ENCODE results near the gene CCDC39.
"Not testable (repeated sequence)": the region's sequence is repeated elsewhere in the genome, so short reads cannot be mapped to it uniquely, and the experiment has no call there.

Gene CCDC39

DNA sequence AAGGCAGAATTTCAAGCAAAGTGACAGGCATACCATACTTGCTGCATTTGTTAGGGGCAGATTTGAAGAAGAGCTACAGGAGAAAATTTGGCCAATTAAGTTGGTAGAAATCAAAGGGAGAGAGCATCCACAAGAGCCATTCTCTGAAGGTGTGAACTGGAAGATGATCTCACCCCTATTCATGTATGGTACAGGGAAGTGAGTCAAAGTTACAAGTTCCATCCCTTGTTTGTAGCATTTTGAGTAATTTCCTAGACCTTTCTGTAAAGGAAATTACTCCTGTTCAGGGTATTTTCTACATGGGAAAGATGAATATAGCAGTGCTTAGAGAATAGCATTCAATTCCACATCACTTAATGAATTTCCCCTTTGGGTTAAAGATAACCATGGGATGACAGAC is 48.9 kb downstream of the CCDC39 start:
- in situ Hi-C loops (cut with MboI; ENCODE audit: low pct_unique_long_range_greater_than_20kb, low sequenced_read_pairs): no loop called here
- DNase-seq: no peak

DNA sequence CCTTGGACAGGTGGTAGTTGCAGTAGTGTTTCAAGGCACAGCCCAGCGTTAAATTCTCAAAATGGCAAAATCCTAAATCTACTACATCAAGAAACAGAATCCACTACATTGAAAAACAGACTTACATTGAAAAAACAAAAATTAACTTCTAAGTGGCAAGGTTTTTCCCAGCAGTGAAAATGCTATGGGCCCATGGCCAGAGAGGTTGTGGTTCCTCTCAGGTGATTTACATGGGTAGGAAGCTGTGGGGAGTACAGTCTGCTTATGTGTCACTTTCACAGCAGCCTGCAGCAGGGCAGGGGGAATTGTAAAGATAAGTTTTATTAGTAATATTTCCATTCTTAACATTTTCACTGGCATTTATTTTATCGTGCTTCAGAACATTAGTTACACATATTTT is 52.4 kb downstream of the CCDC39 start:
- in situ Hi-C loops (cut with MboI; ENCODE audit: low pct_unique_long_range_greater_than_20kb, low sequenced_read_pairs): no loop called here
- DNase-seq: no peak

DNA sequence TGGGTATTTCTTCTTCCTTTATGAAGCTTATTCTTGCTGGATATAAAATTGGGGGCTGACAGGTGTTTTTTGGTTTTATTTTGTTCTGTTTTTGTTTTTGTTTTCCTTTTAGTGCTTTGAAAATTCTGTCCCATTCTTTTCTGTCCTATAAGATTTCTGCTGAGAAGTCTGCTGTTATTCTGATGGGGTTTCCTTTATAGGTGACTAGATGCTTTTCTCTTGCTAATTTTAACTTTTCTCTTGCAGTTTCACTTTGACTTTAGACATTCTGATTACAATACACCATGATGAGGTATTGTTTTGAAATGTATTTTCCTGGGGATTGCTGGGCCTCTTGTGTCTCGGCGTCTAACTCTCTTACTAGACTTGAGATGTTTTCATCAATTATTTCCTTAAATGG is 54.6 kb downstream of the CCDC39 start:
- in situ Hi-C loops (cut with MboI; ENCODE audit: low pct_unique_long_range_greater_than_20kb, low sequenced_read_pairs): no loop called here
- no peak for DNase-seq

DNA sequence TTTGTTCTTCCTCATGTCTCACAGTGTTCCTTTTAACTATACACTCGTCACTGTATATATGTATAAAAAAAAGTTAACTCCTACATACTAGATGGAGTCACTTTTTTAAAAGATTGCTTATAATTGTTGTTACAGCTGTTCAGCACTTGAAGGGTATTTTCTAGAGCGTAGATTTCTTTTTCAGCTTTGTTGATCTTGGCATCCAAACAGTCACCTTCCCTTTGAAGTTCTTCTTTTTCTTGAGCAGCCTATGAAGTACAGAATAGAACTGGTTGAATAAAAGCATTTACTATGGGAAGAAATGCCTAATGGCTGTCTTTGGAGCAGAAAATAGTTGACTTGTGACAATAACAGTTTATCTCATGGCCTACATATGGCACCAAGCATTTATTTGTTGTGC is 59.6 kb downstream of the CCDC39 start:
- no peak for DNase-seq
- in situ Hi-C loops (cut with MboI; ENCODE audit: low pct_unique_long_range_greater_than_20kb, low sequenced_read_pairs): no loop called here

DNA sequence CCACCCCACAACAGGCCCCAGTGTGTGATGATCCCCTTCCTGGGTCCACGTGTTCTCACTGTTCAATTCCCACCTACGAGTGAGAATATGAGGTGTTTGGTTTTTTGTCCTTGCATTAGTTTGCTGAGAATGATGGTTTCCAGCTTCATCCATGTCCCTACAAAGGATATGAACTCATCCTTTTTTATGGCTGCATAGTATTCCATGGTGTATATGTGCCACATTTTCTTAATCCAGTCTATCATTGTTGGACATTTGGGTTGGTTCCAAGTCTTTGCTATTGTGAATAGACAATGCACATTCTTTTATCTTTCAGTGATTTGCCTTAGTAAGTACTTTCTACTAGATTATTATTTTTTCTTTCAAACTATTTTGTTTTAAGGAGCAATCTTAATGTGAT is 60.7 kb downstream of the CCDC39 start:
- DNase-seq; in situ Hi-C loops (cut with MboI; ENCODE audit: low pct_unique_long_range_greater_than_20kb, low sequenced_read_pairs): not testable (repeated sequence)

DNA sequence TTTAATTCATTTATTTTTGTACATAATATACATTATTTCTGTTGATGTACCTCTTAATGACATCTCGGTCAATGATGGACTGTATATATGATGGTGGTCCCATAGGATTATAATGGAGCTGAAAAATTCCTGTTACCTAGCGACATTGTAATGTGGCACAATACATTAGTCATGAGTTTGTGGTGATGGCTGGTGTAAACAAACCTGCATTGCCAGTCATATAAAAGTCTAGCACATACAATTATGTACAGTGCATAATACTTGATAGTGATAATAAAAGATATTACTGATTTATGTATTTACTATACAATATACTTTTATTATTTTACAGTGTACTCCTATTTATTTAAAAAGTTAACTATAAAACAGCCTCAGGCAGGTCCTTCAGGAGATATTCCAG is 62.2 kb downstream of the CCDC39 start:
- no peak for DNase-seq
- in situ Hi-C loops (cut with MboI; ENCODE audit: low pct_unique_long_range_greater_than_20kb, low sequenced_read_pairs): no loop called here

DNA sequence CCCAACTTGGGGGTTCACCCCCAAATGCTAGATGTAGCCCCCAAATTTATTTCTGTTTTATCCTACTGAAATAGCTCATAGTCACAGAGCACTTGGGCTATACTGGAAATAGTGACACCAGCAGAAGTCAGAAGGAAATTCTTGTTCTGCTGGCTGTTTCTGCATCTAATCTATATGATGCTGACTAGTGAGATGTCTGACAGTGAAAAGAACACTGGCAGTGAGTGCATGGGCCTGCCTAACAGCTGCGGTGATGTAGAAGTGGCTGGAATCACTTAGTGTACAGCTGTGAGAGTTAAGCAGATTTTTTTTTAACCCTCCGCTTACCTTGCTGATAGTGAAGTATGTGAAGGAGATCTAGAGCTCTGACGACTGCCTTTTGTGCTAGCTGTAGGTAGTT is 63.3 kb downstream of the CCDC39 start:
- DNase-seq: no peak
- in situ Hi-C loops (cut with MboI; ENCODE audit: low pct_unique_long_range_greater_than_20kb, low sequenced_read_pairs): no loop called here

DNA sequence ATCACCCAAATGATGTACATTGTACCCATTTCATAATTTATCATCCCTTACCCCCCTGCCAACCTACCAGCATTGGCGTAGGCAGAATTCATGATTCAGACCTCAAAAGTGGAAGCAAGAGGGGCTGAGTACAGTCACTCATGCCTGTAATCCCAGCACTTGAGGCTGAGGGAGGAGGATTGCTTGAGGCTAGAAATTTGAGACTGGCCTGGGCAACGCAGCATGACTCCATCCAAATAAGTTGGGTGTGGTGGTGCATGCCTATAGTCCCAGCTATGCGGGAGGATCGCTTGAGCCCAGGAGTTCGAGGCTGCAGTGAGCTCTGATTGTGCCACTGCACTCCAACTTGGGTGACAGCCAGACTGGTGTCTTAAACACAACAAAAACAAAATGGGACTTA is 66.9 kb downstream of the CCDC39 start:
- in situ Hi-C loops (cut with MboI; ENCODE audit: low pct_unique_long_range_greater_than_20kb, low sequenced_read_pairs): no loop called here
- DNase-seq: no peak

DNA sequence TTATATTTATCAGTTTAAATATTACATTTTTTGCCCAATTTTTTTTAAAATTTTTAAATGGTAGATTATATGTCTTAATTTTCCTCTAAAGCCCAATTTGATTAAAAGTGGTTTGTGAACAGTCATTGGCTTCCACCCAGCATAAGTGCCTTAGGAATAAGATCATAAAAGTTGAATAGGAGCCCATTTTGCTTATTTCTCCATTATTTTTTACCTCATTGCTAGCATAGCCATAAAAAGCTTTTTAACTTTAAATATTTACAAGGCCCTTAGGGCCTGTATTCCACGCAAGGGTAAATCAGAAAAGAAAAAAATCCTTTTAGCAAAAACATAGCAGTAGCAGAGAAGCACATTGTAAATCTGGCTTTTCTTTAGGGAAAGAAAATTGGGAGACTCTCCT is 68.3 kb downstream of the CCDC39 start:
- in situ Hi-C loops (cut with MboI; ENCODE audit: low pct_unique_long_range_greater_than_20kb, low sequenced_read_pairs): no loop called here

DNA sequence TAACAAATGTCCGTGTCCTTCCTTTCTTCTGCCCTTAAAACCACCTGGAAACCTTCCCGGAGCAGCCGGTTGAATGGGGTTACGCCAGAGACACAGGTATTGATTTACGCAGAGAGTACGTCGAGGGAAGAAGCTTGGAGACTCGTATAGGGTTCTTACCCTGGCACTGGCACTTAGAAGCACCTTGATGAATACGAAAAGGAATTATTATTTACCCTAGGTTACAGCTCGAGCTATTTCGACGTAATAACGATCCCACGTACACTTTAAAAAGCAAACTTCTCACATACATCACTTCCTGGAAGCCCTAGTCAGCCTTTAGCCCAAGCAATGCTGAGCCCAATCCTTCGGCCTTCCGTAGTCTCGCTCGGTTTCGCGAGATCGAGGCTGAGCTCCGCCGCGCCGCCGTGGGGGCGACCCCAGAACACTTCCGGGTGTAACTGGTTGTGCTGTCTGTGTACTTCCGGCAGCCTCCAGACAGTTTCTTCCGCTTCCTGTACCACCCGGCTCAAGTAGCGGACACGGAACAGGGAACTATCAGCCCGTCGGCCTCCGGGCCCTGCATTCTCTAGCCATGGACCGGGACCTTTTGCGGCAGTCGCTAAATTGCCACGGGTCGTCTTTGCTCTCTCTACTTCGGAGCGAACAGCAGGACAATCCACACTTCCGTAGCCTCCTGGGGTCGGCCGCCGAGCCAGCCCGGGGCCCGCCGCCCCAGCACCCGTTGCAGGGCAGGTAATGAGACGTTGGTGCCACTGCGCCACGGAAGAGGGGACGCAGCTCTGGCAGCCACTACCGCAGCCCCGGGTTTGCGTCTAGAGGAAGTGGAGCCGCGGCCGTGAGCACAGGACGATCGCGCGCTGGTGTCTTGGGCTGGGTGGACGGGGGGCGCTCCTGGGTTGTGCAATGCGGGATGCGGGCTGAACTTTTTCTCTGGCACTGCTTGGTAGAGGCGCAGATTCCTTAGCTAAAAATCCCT is 77.3 kb downstream of the CCDC39 start, which contains the start of gene TTC14:
TTC14 (plus strand) TSS at position 476 of the 979 bp plus-strand sequence; CDS start at position 575, 99 bp downstream.
- in situ Hi-C loops (cut with MboI; ENCODE audit: low pct_unique_long_range_greater_than_20kb, low sequenced_read_pairs): no loop called here
- DNase-seq: peak; percentile 91

More for the DNA sequence above, 68.3 kb downstream of the CCDC39 start:
- DNase-seq: no peak

DNA sequence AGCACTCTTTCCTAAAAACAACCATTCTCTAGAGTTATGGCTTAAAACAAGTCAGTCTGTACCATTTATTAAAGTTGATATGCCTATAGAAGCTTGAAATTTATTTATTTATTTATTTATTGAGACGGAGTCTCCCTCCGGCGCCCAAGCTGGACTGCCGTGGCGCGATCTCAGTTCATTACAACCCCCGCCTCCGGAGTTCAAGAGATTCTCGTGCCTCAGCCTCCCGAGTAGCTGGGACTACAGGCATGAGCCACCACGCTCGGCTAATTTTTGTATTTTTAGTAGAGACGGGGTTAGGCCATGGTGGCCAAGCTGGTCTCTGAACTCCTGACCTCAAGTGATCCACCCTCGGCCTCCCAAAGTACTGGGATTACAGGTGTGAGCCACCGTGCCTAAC is 78.8 kb downstream of the CCDC39 start:
- no peak for DNase-seq
- in situ Hi-C loops (cut with MboI; ENCODE audit: low pct_unique_long_range_greater_than_20kb, low sequenced_read_pairs): no loop called here

DNA sequence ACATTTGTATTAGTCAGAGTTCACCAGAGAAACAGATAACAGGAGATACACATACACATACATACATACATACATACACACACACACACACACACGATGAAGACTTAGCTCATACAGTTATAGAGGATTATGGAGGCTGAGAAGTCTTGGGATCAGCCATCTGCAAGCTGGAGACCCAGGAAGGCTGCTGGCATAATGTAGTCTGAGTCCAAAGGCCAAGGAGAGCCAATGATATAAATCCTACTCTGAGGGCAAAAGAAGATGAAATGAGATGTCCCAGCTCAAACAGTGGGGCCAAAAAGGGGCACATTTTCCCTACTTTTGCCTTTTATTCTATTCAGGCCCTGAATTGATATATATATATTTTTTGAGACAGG is 83.7 kb downstream of the CCDC39 start:
- in situ Hi-C loops (cut with MboI; ENCODE audit: low pct_unique_long_range_greater_than_20kb, low sequenced_read_pairs): no loop called here
- DNase-seq: no peak

DNA sequence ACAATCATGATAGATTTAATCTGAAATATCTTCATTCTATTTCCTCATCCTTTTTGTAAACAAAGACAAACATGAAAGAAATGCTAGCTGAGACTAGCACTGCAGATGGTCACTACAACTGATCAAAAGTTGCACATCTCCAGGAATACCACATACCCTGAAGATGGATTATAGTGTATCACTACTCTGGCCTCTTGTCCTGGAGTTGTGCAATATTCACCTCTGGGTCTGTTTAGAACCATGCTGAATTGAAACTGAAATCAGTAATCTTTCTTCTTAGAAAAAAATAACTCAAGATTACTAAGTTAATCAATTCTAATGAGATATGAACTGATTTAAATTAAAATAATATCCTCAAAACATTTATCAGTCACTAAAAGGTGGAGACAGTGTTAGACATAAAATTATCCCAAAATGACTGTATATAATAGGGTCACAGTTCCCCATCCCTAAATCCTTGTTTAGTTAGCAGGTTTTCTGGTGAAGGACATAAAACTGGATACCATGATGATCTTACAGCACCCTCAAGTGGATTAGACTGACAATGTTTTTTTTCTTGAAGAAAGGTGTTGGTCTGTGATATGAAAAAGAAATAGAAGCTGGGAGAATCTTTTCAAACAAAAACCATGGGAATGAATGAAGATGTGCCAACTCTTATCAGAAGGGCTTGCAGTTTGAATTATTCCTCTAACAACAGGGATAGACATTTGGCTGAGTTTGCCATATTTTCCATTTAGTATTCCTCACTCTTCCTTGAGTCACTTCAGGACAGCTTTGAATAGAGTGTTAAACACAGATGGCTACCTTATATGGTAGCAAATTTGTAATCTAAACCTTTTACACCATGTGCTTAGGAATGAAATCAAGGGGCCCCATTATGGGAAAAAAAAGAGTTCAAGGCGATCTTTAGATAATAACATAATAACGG is 84.4 kb downstream of the CCDC39 start:
- in situ Hi-C loops (cut with MboI; ENCODE audit: low pct_unique_long_range_greater_than_20kb, low sequenced_read_pairs): no loop called here
- DNase-seq: peak; percentile 46

DNA sequence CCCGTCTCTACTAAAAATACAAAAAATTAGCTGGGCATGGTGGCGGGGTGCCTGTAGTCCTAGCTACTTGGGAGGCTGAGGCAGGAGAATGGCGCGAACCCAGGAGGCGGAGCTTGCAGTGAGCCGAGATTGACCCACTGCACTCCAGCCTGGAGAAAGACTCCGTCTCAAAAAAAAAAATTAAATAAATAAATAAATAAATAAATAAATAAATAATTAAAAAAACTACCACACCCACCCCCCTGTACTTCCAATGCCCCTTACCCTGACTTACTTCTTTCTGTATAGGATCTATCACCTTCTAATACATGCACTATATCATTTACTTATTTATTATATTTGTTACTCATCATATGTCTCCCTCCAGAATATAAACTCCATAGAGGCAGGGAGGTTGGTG is 85.7 kb downstream of the CCDC39 start:
- DNase-seq; in situ Hi-C loops (cut with MboI; ENCODE audit: low pct_unique_long_range_greater_than_20kb, low sequenced_read_pairs): not testable (repeated sequence)

DNA sequence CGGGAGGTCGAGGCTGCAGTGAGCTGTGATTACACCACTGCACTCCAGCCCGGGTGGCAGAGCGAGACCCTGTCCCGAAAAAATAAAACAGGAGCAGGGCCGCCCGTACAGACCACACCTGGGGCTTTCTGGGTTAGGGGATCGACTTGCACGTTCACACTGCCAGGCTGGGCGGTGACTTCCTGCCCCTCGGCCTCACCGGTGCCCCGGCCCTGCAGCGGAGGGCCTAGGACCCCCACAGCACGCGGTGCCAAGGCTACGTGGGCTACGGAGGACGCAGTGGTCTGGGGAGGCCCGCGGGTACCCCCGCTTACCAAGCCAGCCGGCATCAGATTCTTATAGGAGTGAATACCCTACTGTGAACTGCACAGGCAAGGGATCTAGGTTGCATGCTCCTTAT is 88.9 kb downstream of the CCDC39 start:
- no peak for DNase-seq
- in situ Hi-C loops (cut with MboI; ENCODE audit: low pct_unique_long_range_greater_than_20kb, low sequenced_read_pairs): no loop called here

DNA sequence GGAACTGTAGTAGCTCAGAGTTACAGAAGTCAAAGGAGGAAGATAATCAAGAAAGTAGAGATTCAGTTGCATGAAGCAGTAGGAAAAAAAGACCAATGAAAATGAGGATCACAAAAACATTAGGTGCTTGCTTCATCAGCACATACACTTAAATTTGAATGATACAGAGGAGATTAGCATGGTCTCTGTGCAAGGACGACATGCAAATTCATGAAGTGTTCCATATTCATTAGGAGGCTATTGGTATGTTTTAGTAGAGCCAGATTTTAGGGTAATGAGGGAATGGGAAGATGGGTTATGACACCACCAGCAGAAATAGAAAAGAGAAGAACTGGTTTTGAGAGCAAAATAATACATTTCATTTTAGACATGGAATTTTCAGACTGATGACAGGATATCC is 98.4 kb downstream of the CCDC39 start:
- in situ Hi-C loops (cut with MboI; ENCODE audit: low pct_unique_long_range_greater_than_20kb, low sequenced_read_pairs): no loop called here
- no peak for DNase-seq

DNA sequence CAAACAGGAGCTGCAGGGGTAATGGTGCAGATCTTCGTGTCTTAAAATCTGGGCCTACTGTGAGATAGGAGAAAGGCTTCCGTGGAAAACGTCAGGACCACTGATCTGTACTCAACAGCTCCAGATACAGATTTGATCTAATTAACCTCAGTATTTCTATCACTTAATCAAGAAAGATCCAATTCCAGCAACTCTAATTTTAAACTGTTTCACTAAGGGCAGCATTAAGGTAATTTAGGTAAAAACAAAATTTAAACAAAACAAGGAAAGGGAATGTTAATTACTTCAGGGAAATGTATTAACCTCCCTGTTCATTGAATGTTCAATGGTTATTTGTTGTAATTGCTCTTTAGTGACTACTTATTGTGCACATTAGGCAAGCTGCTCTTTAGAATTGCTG is 103.7 kb downstream of the CCDC39 start:
- no peak for DNase-seq
- in situ Hi-C loops (cut with MboI; ENCODE audit: low pct_unique_long_range_greater_than_20kb, low sequenced_read_pairs): no loop called here

DNA sequence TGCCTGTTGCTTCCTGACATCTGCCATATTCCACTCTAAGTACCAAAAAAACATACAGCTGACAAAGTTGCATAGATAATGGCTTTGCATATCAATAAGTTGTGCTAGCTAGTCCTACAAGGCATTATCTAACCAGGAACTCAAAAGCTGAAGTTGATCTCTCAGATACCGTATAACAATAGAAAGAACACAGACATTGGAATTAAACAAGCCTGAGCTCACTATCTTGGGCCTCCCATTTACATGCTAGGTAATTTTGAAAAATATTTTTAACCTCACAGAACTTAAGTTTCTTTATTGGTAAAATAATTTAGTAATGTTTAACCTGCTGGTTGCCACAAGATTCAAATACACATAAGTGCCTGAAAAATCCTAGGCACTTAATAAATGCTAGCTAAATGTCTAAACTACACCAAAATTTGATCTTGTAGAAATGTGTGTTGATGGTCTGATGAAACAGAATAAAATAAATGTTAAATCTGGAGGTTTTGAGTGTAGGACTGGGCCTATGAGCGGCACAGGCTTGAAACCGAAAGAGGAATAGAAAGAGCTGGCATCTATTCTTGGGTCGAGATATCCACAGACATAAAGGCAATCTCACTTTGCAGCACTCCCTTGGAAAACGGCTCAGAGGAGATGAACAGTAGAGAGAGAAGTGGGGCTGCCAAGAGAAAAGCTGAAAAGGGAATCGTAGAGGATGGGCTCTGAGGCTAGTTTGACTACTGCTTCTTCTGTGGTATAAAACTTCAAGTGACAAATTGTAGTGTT is 107.3 kb downstream of the CCDC39 start:
- in situ Hi-C loops (cut with MboI; ENCODE audit: low pct_unique_long_range_greater_than_20kb, low sequenced_read_pairs): no loop called here
- no peak for DNase-seq

DNA sequence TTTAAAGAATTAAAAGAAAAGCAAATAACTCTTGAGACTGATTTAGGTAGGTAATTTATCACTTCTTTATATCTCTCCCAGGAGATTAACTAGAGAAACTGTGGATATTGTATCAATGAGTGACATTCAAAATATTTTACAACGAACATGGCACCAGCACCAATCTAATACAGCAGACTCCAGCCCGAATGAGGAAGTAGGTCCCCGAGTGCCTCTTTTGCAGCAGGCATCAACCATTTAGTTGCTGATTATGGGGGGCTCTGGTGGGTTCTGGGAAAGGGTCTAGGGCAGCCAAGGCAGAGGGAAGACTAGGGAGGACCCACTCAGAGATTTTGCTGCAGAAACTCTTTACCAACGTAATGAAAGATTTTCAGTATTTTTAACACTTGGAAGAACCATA is 109.1 kb downstream of the CCDC39 start:
- in situ Hi-C loops (cut with MboI; ENCODE audit: low pct_unique_long_range_greater_than_20kb, low sequenced_read_pairs): no loop called here
- peak; percentile 3 for DNase-seq

Data from KBM-7 (cell line).